ENCODE data around the gene UMOD. TPM values are rescaled to one million over a fixed set of nuclear protein-coding genes. Genes with fewer than 3 reads are reported as not detected.

UMOD gene
- total RNA-seq, 2 experiments from 2014 or later = not detected

GRCh38 chr16:20310421-20311395 is 41.8 kb downstream of the UMOD start:
- no peaks in the 10 kb centered on the region for H3K36me3 ChIP-seq (ENCODE audit: insufficient read depth, low read length)
- H3K27ac Mint-ChIP-seq = no peak overlapping the region
- no peak for DNase-seq
- no peak overlapping the region for H3K4me3 Mint-ChIP-seq
- no peaks in the 10 kb centered on the region for H3K4me1 ChIP-seq (ENCODE audit: insufficient read depth, low read length)
- no peaks in the 10 kb centered on the region for H3K27me3 ChIP-seq (ENCODE audit: control insufficient read depth in 1 of 2, insufficient read depth in 2 of 2, low read length in 2 of 2)
- ChIA-PET POLR2A (no interaction called here), CTCF (no interaction called here)
- no peaks in the 10 kb centered on the region for H3K4me1 Mint-ChIP-seq (ENCODE audit: low read depth)
- peaks cover 8% of the 10 kb centered on the region for H3K27me3 Mint-ChIP-seq
- no peak overlapping the region for H3K27ac ChIP-seq (ENCODE audit: low read depth in 1 of 2, low read length in 2 of 2)
- intact Hi-C loops (cut with DNase I, micrococcal nuclease) = no loop called here
- no peaks in the 10 kb centered on the region for H3K9me3 Mint-ChIP-seq
- no peak for ATAC-seq (ENCODE audit: poor library complexity)
- no peaks in the 10 kb centered on the region for H3K36me3 Mint-ChIP-seq (ENCODE audit: low read depth)
- TF ChIP-seq CTCF (IDR thresholded peaks at IDR 0.05) = no peak
- no peak overlapping the region for H3K4me3 ChIP-seq (ENCODE audit: low read length)
- H3K9me3 ChIP-seq (ENCODE audit: control insufficient read depth in 1 of 2, insufficient read depth in 1 of 2, low read length in 2 of 2) = no peaks in the 10 kb centered on the region

GRCh38 chr16:20309786-20310185 is 42.7 kb downstream of the UMOD start:
- no peak for TF ChIP-seq CTCF (IDR thresholded peaks at IDR 0.05)
- no peaks in the 10 kb centered on the region for H3K4me1 ChIP-seq (ENCODE audit: insufficient read depth, low read length)
- ATAC-seq (ENCODE audit: poor library complexity) (no peak), DNase-seq (no peak)
- intact Hi-C loops (cut with DNase I, micrococcal nuclease) = no loop called here
- H3K9me3 Mint-ChIP-seq = no peaks in the 10 kb centered on the region
- H3K9me3 ChIP-seq (ENCODE audit: control insufficient read depth in 1 of 2, insufficient read depth in 1 of 2, low read length in 2 of 2) = no peaks in the 10 kb centered on the region
- H3K27me3 ChIP-seq (ENCODE audit: control insufficient read depth in 1 of 2, insufficient read depth in 2 of 2, low read length in 2 of 2) = no peaks in the 10 kb centered on the region
- POLR2A ChIA-PET = no interaction called here
- H3K4me3 ChIP-seq (ENCODE audit: low read length) = no peak overlapping the region
- no peak overlapping the region for H3K4me3 Mint-ChIP-seq
- H3K36me3 Mint-ChIP-seq (ENCODE audit: low read depth) = no peaks in the 10 kb centered on the region
- no peak overlapping the region for H3K27ac ChIP-seq (ENCODE audit: low read depth in 1 of 2, low read length in 2 of 2)
- H3K4me1 Mint-ChIP-seq (ENCODE audit: low read depth) = no peaks in the 10 kb centered on the region
- peaks cover 8% of the 10 kb centered on the region for H3K27me3 Mint-ChIP-seq
- CTCF ChIA-PET = no interaction called here
- H3K36me3 ChIP-seq (ENCODE audit: insufficient read depth, low read length) = no peaks in the 10 kb centered on the region
- H3K27ac Mint-ChIP-seq = no peak overlapping the region

GRCh38 chr16:20308801-20309590 is 43.5 kb downstream of the UMOD start:
- no peaks in the 10 kb centered on the region for H3K4me1 Mint-ChIP-seq (ENCODE audit: low read depth)
- no peaks in the 10 kb centered on the region for H3K4me1 ChIP-seq (ENCODE audit: insufficient read depth, low read length)
- POLR2A ChIA-PET = no interaction called here
- no peaks in the 10 kb centered on the region for H3K9me3 Mint-ChIP-seq
- H3K27ac ChIP-seq (ENCODE audit: low read depth in 1 of 2, low read length in 2 of 2) = no peak overlapping the region
- TF ChIP-seq CTCF (IDR thresholded peaks at IDR 0.05) = no peak
- CTCF ChIA-PET = no interaction called here
- ATAC-seq (ENCODE audit: poor library complexity) (no peak), DNase-seq (no peak)
- H3K4me3 ChIP-seq (ENCODE audit: low read length) = no peak overlapping the region
- H3K27me3 ChIP-seq (ENCODE audit: control insufficient read depth in 1 of 2, insufficient read depth in 2 of 2, low read length in 2 of 2) = no peaks in the 10 kb centered on the region
- no peak overlapping the region for H3K27ac Mint-ChIP-seq
- no peak overlapping the region for H3K4me3 Mint-ChIP-seq
- H3K27me3 Mint-ChIP-seq = peaks cover 8% of the 10 kb centered on the region
- intact Hi-C loops (cut with DNase I, micrococcal nuclease) = no loop called here
- H3K36me3 Mint-ChIP-seq (ENCODE audit: low read depth) = no peaks in the 10 kb centered on the region
- H3K9me3 ChIP-seq (ENCODE audit: control insufficient read depth in 1 of 2, insufficient read depth in 1 of 2, low read length in 2 of 2) = no peaks in the 10 kb centered on the region
- H3K36me3 ChIP-seq (ENCODE audit: insufficient read depth, low read length) = no peaks in the 10 kb centered on the region
